Adipose tissue (tissue), 3 donors: ENCODE results near the gene B4GALT1. TPM values are rescaled to one million over a fixed set of nuclear protein-coding genes. Genes with fewer than 3 reads are reported as not detected.
A peak's percentile ranks its signal among the peaks of the same experiment; 100 is the strongest.

Experiments
- H3K27ac ChIP-seq: one replicate; pipeline ENCODE4 v1.5.1; 2013; ENCODE audit warnings: low read depth, low read length
- WGBS, 3 donors: extraction: QIAGEN DNeasy Blood & Tissue Kit; methylation state at CpG; one replicate each; pipeline ENCODE4 v1.1.7; 2013; 5-methylcytosine and 5-hydroxymethylcytosine counted together
- polyA plus RNA-seq, 3 donors: library from polyadenylated mRNA; stranded (reverse); fragments of 200-250 nt; gene quantifications; one replicate each; pipeline ENCODE4 v1.2.3, GENCODE V29; 2013
- donor health status: healthy with polysubstance abuse.
- donor health status: Bipolar disorder and iron deficiency.
- donor health status: healthy.

Gene B4GALT1
- polyA plus RNA-seq, 3 donors = 30.8 to 61.2 (median 40.8) TPM

- 91 to 94% (median 92%) methylated on average over 11 of the region's 11 CpGs for WGBS, 3 donors
- no peak overlapping the region for H3K27ac ChIP-seq
Measured at GRCh38 chr9:33113799-33114547, 53.2 kb downstream of the B4GALT1 start.

- WGBS, 3 donors = 75 to 88% (median 82%) methylated on average over 4 of the region's 4 CpGs
Measured at GRCh38 chr9:33112094-33112493, 55.0 kb downstream of the B4GALT1 start.

GRCh38 chr9:33111631-33112030, 55.5 kb downstream of the B4GALT1 start:
- WGBS, 3 donors = 89 to 91% (median 89%) methylated on average over 5 of the region's 5 CpGs
- no peak overlapping the region for H3K27ac ChIP-seq

More at GRCh38 chr9:33112094-33112493, 55.0 kb downstream of the B4GALT1 start:
- no peak overlapping the region for H3K27ac ChIP-seq

GRCh38 chr9:33110686-33111085, 56.5 kb downstream of the B4GALT1 start:
- no peak overlapping the region for H3K27ac ChIP-seq
- WGBS, 3 donors = 84 to 96% (median 92%) methylated on average over 5 of the region's 5 CpGs

GRCh38 chr9:33109850-33110595, 57.1 kb downstream of the B4GALT1 start:
- 84 to 93% (median 91%) methylated on average over 1 of the region's 1 CpG for WGBS, 3 donors
- no peak overlapping the region for H3K27ac ChIP-seq

GRCh38 chr9:33109097-33109496, 58.0 kb downstream of the B4GALT1 start:
- H3K27ac ChIP-seq = no peak overlapping the region
- 73 to 79% (median 79%) methylated on average over 3 of the region's 3 CpGs for WGBS, 3 donors

- no peak overlapping the region for H3K27ac ChIP-seq
- 93 to 96% (median 95%) methylated on average over 3 of the region's 3 CpGs for WGBS, 3 donors
Measured at GRCh38 chr9:33108472-33108871, 58.7 kb downstream of the B4GALT1 start.

GRCh38 chr9:33107762-33108161, 59.4 kb downstream of the B4GALT1 start:
- H3K27ac ChIP-seq = no peak overlapping the region
- WGBS, 3 donors = 60 to 65% (median 63%) methylated on average over 5 of the region's 5 CpGs

- 32 to 50% (median 46%) methylated on average over 10 of the region's 10 CpGs for WGBS, 3 donors
Measured at GRCh38 chr9:33106827-33107621, 60.1 kb downstream of the B4GALT1 start.

GRCh38 chr9:33106372-33106771, 60.8 kb downstream of the B4GALT1 start:
- H3K27ac ChIP-seq = no peak overlapping the region
- 66 to 71% (median 70%) methylated on average over 4 of the region's 4 CpGs for WGBS, 3 donors

More at GRCh38 chr9:33106827-33107621, 60.1 kb downstream of the B4GALT1 start:
- H3K27ac ChIP-seq = no peak overlapping the region

- H3K27ac ChIP-seq = no peak overlapping the region
- 81 to 89% (median 84%) methylated on average over 1 of the region's 1 CpG for WGBS, 3 donors
Measured at GRCh38 chr9:33105959-33106358, 61.2 kb downstream of the B4GALT1 start.

- H3K27ac ChIP-seq = no peak overlapping the region
- 78 to 81% (median 79%) methylated on average over 5 of the region's 5 CpGs for WGBS, 3 donors
Measured at GRCh38 chr9:33105504-33105903, 61.6 kb downstream of the B4GALT1 start.

- no peak overlapping the region for H3K27ac ChIP-seq
- 85 to 96% (median 86%) methylated on average over 7 of the region's 7 CpGs for whole genome bisulfite sequencing, 3 donors
Measured at GRCh38 chr9:33104401-33104800, 62.7 kb downstream of the B4GALT1 start.

GRCh38 chr9:33103501-33104281, 63.4 kb downstream of the B4GALT1 start:
- no peak overlapping the region for H3K27ac ChIP-seq
- WGBS, 3 donors = 78 to 86% (median 82%) methylated on average over 8 of the region's 8 CpGs

GRCh38 chr9:33102551-33103210, 64.5 kb downstream of the B4GALT1 start:
- H3K27ac ChIP-seq = no peak overlapping the region

GRCh38 chr9:33101104-33101951, 65.8 kb downstream of the B4GALT1 start:
- 72 to 80% (median 78%) methylated on average over 10 of the region's 10 CpGs for WGBS, 3 donors
- H3K27ac ChIP-seq = peak overlapping the region; percentile 3

More at GRCh38 chr9:33102551-33103210, 64.5 kb downstream of the B4GALT1 start:
- 95 to 97% (median 97%) methylated on average over 13 of the region's 13 CpGs for WGBS, 3 donors

- 79 to 86% (median 85%) methylated on average over 2 of the region's 2 CpGs for WGBS, 3 donors
- H3K27ac ChIP-seq = no peak overlapping the region
Measured at GRCh38 chr9:33099754-33100153, 67.4 kb downstream of the B4GALT1 start.
